Fibroblast of the aortic adventitia (primary cell): Measurements from ENCODE around the gene HIVEP2. TPM values are rescaled to one million over a fixed set of nuclear protein-coding genes. Genes with fewer than 3 reads are reported as not detected.

Source experiments
- DNase-seq: peaks from one replicate; pipeline ENCODE4 v3.0.0-alpha.2; 2010; ENCODE audit warnings: low read depth
- H3K4me3 ChIP-seq: 2 replicates; pipeline ENCODE4 v1.5.1; 2011; ENCODE audit warnings: low read depth, mild to moderate bottlenecking, control low read depth, low read length, moderate library complexity
- total RNA-seq: library from RNA; depleted of rRNA; stranded (reverse); fragments of >200 nt; gene quantifications from 2 replicates; pipeline ENCODE4 v1.2.3, GENCODE V29; 2012; ENCODE audit warnings: low replicate concordance
- TF ChIP-seq, protein P1 (sequence below): IDR thresholded peaks from 2 replicates; pipeline ENCODE4 v1.5.1; 2011; ENCODE audit warnings: mild to moderate bottlenecking, low read length, control low read depth, inconsistent platforms; ENCODE audit not compliant: insufficient read depth

Gene HIVEP2
- total RNA-seq, 1 donor: 23.1 TPM

DNA sequence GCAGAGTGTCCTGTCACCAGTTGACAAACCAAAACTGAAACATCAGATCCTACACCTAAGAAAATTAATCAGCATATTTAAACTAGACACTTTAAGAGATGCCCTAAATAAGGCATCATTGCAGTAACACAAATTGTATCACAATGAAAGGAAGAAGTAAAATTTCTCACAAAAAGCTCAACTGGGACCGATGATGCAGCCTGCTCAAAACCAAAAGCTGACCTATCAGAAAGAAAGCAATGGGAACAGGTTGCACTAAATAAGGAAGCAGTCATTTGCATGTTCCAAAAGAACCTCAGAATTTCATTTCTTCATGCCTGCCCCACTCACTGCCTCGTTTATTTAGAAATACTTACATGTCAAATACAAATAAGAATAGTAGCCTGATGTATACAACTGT is 12.1 kb downstream of the HIVEP2 start:
- H3K4me3 ChIP-seq: no peak overlapping the region
- TF ChIP-seq, protein P1, sequence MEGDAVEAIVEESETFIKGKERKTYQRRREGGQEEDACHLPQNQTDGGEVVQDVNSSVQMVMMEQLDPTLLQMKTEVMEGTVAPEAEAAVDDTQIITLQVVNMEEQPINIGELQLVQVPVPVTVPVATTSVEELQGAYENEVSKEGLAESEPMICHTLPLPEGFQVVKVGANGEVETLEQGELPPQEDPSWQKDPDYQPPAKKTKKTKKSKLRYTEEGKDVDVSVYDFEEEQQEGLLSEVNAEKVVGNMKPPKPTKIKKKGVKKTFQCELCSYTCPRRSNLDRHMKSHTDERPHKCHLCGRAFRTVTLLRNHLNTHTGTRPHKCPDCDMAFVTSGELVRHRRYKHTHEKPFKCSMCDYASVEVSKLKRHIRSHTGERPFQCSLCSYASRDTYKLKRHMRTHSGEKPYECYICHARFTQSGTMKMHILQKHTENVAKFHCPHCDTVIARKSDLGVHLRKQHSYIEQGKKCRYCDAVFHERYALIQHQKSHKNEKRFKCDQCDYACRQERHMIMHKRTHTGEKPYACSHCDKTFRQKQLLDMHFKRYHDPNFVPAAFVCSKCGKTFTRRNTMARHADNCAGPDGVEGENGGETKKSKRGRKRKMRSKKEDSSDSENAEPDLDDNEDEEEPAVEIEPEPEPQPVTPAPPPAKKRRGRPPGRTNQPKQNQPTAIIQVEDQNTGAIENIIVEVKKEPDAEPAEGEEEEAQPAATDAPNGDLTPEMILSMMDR: no peak
- no peak for DNase-seq

DNA sequence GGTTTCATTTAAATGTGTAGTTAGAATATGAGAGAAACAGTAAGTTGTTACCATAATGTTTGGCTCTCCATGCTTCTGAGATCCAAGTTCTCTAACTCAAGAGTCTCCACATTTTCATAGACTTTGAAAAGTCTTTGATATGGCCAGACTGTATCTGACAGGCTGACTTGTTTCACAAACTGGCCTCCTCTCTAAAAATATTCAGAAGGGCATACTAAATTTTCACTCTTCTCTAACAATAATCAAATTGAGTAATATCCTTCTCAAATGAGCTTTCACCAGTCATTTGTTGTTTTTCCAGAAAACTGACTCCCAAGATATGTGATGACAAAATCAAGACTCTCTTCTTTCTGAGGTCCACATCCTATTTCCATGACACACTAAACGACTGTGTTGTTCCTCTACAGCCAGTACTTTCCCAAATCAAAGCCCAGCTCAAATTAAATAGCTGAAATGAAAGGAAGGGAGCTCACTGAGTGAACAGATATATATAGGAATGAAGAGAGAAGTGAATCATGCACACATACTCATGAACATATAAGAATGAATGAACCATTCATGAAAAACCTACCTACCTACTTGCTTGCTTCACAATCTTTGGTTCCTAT is 15.1 kb downstream of the HIVEP2 start:
- TF ChIP-seq, protein P1: no peak
- H3K4me3 ChIP-seq: no peak overlapping the region
- peak; percentile 42 for DNase-seq

DNA sequence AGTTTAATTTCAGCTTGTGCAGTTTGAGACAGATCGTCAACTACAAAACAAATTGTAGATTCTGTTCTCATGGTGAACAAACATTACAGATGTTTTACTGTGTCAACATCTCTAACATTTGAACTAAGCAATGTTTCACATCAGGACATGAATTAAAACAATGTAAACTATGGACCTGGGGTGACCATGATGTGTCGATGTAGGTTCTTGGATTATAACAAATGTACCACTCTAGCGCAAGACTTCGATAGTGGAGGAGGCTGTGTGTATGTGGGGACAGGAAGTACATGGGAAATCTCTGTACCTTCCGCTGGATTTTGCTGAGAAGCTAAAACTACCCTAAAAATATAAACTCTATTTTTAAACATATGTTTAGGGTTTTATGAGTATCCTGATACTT is 17.1 kb downstream of the HIVEP2 start:
- peak; percentile 19 for DNase-seq
- TF ChIP-seq, protein P1: no peak
- H3K4me3 ChIP-seq: no peak overlapping the region

DNA sequence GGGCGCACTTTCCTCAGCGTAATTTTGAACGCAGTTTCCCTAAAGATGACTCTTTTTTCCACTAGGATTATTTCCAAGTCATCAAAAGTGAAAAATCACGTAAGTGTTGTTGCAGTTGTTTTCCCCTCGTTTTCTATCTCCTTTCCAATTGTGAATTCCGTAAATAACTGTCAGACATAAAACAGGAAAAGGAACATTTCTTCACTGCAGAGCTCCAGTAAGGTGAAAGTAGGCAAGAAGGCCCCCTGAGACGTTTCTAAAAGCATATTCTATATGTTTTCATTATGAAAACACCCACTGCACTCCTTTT is 17.8 kb downstream of the HIVEP2 start:
- TF ChIP-seq, protein P1: no peak
- peak overlapping the region; percentile 71 for H3K4me3 ChIP-seq
- no peak for DNase-seq

DNA sequence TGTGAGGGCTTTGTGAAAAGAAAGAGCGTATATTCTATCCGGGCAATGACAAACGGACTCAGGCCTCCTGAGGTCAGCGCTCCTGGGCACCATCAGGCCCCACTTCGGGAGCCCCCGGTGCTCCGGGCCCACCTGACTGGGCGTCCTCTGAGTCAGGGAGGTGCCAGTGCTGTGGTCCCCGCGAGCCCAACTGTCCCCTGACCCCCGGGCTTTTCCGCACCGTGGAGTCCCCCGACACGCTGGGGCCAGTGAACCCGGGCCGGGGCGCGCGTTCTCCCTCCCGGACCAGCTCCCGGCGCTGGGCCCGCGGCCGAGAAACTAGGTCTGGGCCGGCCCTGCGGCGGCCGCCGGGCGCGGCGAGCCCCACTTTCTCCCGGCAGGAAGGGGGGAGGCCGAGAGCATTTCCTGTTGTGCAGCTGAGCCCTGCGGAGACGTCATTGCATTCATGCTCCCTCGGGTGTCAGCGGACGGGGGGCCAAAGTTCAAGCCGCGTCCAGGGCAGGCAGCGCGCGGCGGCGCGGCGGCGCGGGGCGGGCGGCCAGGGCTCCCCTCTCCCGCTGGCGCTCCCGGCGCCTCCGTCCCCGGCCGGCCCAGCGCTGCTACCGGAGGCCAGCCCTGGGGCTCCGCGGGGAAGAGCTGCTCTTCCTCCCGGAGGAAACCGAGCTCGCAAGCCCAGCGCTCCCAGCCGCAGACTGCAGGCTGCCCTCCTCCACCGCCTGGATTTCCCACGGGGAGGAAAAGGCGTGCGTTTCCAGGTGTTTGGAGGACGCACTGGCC is 18.3 kb downstream of the HIVEP2 start:
- TF ChIP-seq, protein P1: no peak
- peak; percentile 85 for DNase-seq
- peak overlapping the region; percentile 71 for H3K4me3 ChIP-seq

DNA sequence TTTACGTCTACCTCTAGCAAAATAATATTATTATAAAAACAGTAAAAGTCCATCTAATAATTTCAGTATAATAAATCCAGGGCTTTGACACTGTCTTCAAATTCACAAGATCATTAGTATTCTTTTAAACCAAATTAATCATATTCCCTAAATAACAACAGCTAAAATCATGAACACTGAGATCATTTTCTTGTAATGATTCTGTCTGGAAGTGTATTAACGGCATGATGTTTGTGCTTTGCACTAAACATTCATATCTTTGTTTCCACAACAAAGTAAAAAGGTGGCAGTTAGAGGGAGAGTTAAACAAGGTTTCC is 18.8 kb downstream of the HIVEP2 start:
- TF ChIP-seq, protein P1: no peak
- DNase-seq: peak; percentile 43
- peak overlapping the region; percentile 71 for H3K4me3 ChIP-seq
